ENCODE measurements around the gene ACBD4.

Gene ACBD4

DNA sequence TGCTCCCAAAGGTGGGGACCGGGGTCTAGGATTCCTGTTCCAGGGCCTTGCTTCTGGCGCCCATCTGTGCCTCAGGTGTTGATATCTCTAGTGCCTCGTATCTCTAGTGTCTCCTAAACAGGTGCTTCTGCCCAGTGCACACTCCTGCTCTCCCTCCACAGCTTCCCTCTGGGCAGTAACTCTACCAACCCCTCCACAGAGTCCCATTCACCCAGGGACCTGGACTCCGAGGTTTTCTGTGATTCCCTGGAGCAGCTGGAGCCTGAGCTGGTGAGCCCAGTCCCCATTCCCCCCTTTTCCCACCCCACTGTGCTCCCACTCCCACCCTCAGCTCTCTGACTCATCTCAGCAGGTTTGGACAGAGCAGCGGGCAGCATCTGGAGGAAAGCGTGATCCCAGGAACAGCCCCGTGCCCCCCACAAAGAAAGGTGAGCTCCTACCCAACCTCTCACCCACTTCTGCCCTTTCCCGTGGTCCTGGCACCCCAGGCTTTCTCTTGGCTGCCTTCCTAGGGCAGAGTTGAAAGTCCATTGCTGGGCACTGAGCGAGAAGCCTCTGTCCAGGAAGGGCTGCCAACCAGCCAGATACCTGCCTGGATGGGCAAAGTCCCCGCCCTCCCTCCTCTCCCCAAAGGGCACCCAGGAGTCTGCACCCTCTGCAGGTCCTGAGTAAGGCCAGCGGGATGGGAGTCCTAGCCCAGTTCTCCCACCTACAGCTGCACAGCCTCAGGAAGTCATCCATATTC lies 2.2 kb downstream of the ACBD4 start:
- FAIRE-seq = no peak

DNA sequence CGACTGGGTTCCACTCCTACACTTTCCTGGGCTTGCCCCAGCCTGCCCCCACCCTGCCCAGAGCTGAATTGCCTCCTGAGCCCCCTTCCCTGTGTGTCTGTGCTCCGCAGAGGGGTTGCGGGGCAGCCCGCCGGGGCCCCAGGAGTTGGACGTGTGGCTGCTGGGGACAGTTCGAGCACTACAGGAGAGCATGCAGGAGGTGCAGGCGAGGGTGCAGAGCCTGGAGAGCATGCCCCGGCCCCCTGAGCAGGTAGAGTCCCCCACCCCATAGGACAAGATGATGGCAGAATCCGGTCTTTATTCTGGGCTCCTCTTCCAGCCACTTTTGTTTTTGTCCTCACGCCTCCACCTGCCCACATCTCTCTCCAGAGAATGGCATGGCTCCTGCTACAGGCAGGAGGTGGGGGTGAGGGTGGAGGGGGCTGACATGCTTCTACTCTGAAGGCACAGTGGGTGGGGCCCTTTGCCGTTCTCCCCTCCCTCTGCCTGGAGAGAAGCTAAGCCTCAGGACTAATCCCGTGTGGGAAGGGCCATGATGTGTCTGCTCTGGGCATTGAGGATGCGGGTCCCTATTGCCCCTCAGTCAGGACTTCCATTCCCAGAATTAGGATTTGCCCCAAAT lies 3.5 kb downstream of the ACBD4 start:
- no peak for FAIRE-seq

DNA sequence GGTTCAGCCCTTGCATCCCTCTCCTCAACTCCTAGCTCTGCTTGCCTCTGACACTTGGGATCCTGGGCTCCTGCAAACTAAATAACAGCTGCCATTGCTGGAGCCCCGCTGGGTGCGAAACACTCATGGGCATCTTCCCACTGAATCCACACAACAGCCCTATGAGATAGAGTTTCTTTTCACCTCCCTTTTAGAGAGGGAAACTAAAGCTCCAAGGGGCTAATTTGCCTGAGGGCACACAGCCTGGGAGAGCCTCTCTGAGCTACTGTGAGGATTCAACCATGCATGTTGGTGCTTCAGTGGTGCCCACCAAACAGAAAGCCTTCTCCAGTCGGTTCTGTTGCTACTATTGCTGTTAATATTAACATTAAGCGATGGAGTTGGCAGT lies 4.0 kb downstream of the ACBD4 start:
- FAIRE-seq = no peak

- FAIRE-seq = no peak
Measured at GRCh38 chr17:45143094-45143670, 7.7 kb downstream of the ACBD4 start.

DNA sequence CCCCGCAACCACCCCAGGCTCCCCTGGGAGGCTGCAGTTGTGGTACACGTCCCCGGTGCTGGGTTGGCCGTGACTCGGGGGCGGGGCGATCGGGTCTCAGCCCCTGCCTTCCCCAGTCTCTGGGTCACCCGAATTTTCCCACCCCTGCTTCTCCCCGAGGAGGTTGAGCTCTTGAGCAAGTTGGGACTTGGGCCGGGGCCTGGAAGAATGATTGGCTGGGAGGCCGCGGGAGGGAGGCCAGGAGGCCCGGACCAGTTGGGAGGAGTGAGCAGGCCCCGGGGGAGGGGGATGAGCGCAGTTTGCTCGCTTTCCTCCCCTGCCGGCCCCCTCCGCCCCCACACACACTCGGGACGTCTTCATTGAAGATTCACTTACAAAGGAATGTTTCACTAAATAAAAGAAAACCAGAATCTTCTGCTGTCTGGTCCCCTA lies 8.3 kb downstream of the ACBD4 start:
- no peak for FAIRE-seq

DNA sequence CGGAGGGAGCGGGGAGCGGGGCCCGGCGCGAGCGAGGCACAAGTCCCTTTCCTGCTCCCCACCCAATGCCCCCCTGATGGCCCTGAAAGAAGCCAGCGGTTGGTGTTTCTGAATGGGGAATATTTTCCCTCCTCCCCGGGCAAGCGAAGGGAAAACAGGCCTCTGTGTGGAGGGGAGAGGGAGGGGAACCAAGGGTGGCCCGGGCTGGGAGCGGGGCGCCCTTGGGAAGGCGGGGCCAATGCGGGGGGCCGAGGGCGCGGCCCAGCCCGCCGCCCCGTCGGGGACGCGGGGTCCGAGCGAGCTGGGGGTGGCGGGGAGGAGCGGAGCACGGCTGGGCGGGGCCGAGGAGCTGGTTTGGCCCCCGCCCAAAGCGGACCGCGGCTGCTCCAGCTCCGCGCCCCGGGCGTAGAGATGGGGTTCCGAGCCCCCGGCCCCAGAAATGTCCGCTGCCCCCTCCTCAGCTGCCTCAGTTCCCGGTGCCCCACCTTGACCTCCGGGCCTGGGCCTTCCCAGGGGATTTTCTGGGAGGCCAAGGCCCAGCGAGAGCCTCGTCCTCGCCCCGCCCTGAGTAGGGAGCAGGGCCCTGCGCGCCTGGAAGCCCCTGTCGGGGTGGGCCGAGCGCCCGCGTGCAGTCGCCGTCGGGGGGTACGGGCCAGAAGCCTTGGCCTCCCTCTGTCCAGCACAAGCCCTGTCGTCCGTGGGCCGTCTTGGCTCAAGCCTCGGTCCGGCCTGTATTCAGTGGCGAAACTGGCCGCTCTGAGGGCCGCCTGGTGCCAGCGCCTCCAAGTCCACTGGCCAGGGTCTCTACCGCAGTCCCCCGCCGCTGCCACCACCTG lies 8.9 kb downstream of the ACBD4 start:
- no peak for FAIRE-seq

DNA sequence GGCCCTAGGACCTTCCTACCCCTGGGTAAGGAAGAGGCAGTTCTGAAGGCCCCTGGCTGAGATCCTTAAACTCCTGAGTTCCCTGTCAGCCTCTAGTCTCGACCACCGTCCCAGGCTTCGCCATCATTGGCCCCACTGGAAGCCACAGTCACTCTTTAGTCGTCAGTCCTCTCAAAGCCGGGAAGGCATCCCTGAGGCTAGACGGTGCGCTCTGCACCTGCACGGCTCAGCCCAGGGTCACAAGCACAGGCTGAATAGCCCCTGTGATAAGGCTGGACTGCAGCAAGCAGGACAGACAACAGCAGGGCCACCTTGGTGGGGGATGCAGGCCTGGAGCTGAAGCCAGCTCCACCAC lies 9.5 kb downstream of the ACBD4 start:
- no peak for FAIRE-seq

- no peak for FAIRE-seq
Measured at GRCh38 chr17:45146166-45146565, 10.7 kb downstream of the ACBD4 start.

- FAIRE-seq = no peak
Measured at GRCh38 chr17:45146592-45146889, 11.1 kb downstream of the ACBD4 start.

- no peak for FAIRE-seq
Measured at GRCh38 chr17:45146890-45147580, 11.5 kb downstream of the ACBD4 start.

DNA sequence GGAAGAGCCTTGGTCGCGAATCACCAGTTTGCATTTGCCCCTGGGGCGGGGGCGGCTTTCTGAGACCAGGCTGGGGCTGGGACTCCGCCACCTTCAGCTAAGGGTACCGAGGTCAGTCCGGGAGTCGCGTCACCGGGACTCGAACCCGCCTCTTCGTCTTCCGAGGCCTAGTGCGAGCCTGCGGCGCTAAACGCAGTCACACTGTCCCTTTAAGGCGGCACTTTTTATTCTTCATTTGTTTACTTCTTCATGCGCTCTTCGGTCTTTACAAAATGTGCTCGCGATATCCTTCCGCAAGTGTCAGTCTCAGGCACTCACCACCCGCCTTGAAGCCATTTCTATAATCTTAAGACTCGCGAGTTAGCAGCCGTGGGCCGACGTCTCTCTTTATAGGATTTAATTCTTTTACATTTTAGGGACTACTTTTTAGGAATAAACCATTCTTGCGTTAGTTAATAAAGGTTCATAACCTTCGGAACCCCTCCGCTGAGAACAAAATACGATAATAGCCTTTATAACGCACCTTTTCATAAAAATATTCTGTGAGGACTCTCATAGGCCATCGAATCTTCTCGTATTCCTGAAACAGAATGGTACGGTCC lies 12.2 kb downstream of the ACBD4 start:
- FAIRE-seq = no peak

DNA sequence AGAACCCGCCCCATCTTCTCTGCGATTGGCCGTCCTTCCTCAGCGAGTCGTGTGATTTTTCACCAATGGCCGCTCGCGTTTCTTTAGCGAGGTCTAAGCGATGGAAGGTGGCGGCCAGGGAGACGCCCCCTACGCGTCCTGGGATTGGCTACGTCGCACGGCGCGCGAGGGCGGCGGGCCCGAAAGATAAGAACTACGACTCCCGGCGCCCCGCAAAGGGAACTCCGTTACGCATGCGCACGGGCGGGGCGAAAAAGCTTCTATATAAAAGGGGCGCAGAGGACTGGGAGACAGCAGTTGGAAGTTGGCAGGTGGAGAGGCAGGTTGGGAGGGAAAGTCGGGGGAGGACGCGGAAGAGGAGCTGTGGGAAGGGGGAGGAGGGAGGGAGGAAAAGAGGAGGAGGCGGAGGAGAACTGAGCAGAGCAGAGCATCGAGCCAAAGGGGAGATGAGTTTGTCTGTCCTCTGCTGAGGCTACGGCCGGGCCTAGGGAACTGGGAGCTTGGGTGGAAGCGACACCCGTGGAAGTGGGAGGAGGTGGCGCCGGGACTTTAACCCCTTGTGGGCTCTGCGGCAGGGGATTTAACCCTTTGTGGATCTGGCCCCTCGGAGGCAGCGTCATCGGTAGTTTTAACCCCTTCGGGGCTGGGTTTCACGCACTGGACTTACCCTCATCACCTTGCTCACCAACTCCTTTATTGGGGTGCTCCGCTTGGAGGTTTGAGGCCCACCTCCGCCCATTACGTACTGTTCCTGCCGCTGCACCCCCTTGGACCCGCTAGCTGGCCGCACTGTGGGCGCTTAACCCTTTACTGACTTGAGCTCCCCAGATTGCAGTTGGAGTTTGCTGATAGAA lies 12.9 kb downstream of the ACBD4 start, which contains the start of gene HEXIM1:
Gene HEXIM1 (plus strand): TSS at position 293 of the 854 bp plus-strand sequence. CDS start 716 bp downstream, outside the sequence.
- peak; percentile 65 for FAIRE-seq

- no peak for FAIRE-seq
Measured at GRCh38 chr17:45149037-45149668, 13.7 kb downstream of the ACBD4 start.

DNA sequence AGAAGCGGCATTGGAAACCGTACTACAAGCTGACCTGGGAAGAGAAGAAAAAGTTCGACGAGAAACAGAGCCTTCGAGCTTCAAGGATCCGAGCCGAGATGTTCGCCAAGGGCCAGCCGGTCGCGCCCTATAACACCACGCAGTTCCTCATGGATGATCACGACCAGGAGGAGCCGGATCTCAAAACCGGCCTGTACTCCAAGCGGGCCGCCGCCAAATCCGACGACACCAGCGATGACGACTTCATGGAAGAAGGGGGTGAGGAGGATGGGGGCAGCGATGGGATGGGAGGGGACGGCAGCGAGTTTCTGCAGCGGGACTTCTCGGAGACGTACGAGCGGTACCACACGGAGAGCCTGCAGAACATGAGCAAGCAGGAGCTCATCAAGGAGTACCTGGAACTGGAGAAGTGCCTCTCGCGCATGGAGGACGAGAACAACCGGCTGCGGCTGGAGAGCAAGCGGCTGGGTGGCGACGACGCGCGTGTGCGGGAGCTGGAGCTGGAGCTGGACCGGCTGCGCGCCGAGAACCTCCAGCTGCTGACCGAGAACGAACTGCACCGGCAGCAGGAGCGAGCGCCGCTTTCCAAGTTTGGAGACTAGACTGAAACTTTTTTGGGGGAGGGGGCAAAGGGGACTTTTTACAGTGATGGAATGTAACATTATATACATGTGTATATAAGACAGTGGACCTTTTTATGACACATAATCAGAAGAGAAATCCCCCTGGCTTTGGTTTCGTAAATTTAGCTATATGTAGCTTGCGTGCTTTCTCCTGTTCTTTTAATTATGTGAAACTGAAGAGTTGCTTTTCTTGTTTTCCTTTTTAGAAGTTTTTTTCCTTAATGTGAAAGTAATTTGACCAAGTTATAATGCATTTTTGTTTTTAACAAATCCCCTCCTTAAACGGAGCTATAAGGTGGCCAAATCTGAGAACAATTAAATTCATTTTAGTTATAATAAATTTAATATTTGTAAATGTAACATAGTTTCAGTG lies 14.5 kb downstream of the ACBD4 start:
- no peak for FAIRE-seq

DNA sequence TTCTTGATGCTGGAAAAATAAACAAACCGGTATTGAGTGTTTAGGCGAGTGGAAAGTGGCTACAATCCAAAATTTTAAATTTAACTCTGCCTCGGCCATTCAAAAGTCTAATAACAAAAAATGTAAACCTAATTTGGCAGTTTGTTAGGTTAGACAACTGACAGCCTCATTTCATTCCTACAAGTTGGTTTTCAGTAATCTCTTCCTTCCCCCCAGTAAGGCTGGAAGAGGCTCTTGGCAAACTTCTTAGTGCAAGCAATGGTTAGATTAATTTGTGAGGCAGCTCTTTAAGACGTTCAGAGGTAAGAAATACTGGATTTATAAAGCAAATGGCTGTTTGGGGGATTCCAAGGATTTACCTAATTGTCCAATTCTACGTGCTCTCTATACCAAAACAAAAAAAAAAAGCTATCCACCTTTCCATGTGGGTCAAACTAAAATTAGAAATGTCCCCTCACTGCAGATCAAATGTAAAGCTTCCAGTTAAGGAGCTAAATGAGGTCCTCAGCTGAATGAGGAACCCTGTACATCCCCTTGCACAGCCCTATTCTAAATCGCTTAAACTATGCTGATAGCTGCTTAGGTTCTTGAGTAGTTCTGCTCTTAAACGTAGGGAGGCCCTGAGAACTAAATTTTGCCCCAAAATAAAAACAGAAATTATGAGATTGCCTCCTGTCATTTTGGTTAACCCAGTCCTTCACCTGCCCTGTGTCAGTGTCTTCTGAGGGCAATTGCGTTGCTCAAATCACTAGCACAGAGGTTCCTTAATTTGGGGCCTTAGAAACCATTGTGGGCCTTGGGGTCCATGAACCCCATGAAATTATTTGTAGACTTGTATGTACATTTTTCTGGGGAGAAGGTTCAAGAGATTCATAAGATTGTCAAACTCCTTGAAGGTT lies 15.7 kb downstream of the ACBD4 start:
- FAIRE-seq = no peak

- FAIRE-seq = no peak
Measured at GRCh38 chr17:45155029-45155428, 19.5 kb downstream of the ACBD4 start.

DNA sequence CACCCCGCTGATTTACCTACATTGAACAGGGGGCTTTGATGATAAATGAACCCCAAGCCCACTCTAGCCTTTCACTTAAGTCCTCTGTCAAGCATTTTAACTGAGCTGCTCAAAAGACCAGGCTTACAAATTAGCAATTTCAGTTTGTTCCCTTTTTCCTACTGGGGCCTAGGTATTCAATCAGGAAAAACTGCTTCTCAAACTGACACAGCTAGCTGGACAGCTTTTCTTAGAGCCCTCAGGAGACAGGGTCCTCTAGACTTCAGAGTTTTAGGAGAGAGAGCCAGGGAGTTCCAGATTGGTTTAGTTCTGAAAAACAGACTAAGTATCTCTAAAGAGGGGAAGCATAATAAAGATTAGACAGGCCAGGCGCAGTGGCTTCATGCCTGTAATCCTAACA lies 20.0 kb downstream of the ACBD4 start:
- no peak for FAIRE-seq

- no peak for FAIRE-seq
Measured at GRCh38 chr17:45156242-45156641, 20.8 kb downstream of the ACBD4 start.

Measured in colon (tissue), 2 donors.